OCI-LY3 (cell line): ENCODE results near the gene MYCBP2.
A peak's percentile ranks its signal among the peaks of the same experiment; 100 is the strongest.
"Not testable (repeated sequence)": the region's sequence is repeated elsewhere in the genome, so short reads cannot be mapped to it uniquely, and the experiment has no call there.

Source experiments
- H2AFZ ChIP-seq: fragments of 200-600, 300-600 bp; shearing (Covaris generic); 2 replicates; pipeline ENCODE4 v1.6.0; 2014; ENCODE audit warnings: antibody characterized with exemption, low read depth, low read length
- H3K27ac ChIP-seq: fragments of 200-600, 300-600 bp; sonication (generic); 2 replicates; pipeline ENCODE4 v1.5.1; 2014; ENCODE audit warnings: mild to moderate bottlenecking, low read length, moderate library complexity, mixed read lengths
- H3K27me3 ChIP-seq: fragments of 200-600, 300-600 bp; sonication (generic); 2 replicates; pipeline ENCODE4 v1.6.1; 2014; ENCODE audit warnings: low read depth, low read length, mixed read lengths
- H3K36me3 ChIP-seq: fragments of 200-600, 300-600 bp; sonication (generic); replicated peaks from 2 replicates; pipeline ENCODE3; 2014; ENCODE audit warnings: low read depth, low read length, mixed read lengths
- H3K4me1 ChIP-seq: fragments of 300-600, 200-600 bp; sonication (generic); 2 replicates; pipeline ENCODE4 v1.6.1; 2014; ENCODE audit warnings: low read length, mixed read lengths
- H3K4me2 ChIP-seq: fragments of 200-600, 300-600 bp; sonication (generic); 2 replicates; pipeline ENCODE4 v1.6.1; 2014; ENCODE audit warnings: low read length, mixed read lengths
- H3K4me3 ChIP-seq: fragments of 300-600, 200-600 bp; sonication (generic); 2 replicates; pipeline ENCODE4 v1.5.1; 2014; ENCODE audit warnings: antibody characterized with exemption, mild to moderate bottlenecking, low read length, moderate library complexity
- H3K79me2 ChIP-seq: fragments of 300-600, 200-600 bp; shearing (Covaris generic); 2 replicates; pipeline ENCODE4 v1.6.1; 2014; ENCODE audit warnings: mild to moderate bottlenecking, low read length, mixed read lengths
- H3K9ac ChIP-seq: fragments of 300-600, 200-600 bp; shearing (Covaris generic); 2 replicates; pipeline ENCODE4 v1.6.0; 2014; ENCODE audit warnings: mild to moderate bottlenecking, low read length, moderate library complexity
- H3K9me3 ChIP-seq: fragments of 200-600, 300-600 bp; shearing (Covaris generic); 2 replicates; pipeline ENCODE4 v1.6.1; 2014; ENCODE audit warnings: low read length, mixed read lengths; ENCODE audit not compliant: insufficient read depth
- H4K20me1 ChIP-seq: fragments of 200-600, 300-600 bp; sonication (generic); 2 replicates; pipeline ENCODE4 v1.6.1; 2016; ENCODE audit warnings: low read length, mixed read lengths; ENCODE audit not compliant: insufficient read depth
- CTCF ChIP-seq: fragments of 200-600, 300-600 bp; sonication (generic); IDR thresholded peaks from 2 replicates; pipeline ENCODE4 v1.5.1; 2014; ENCODE audit warnings: antibody characterized with exemption, low read length, low read depth
- EZH2phosphoT487 ChIP-seq: fragments of 200-600 bp; shearing (Covaris generic); IDR thresholded peaks from 2 replicates; pipeline ENCODE4 v1.6.1; 2018; ENCODE audit warnings: antibody characterized with exemption, mixed run types, low read depth

The MYCBP2 gene

GRCh38 chr13:77316430-77316829 is 10.5 kb downstream of the MYCBP2 start:
- H3K9me3 ChIP-seq, result no peaks in the 10 kb centered on the region
- no peak overlapping the region for H3K27ac ChIP-seq
- H4K20me1 ChIP-seq, result peaks cover 83% of the 10 kb centered on the region
- no peak overlapping the region for H2AFZ ChIP-seq
- peaks cover 29% of the 10 kb centered on the region for H3K4me1 ChIP-seq
- H3K79me2 ChIP-seq, result peaks cover 99% of the 10 kb centered on the region
- TF ChIP-seq EZH2phosphoT487, result no peak
- TF ChIP-seq CTCF, result no peak
- H3K36me3 ChIP-seq, result peaks cover 3% of the 10 kb centered on the region
- no peak overlapping the region for H3K4me2 ChIP-seq
- H3K27me3 ChIP-seq, result no peaks in the 10 kb centered on the region
- H3K4me3 ChIP-seq, result no peak overlapping the region
- H3K9ac ChIP-seq, result no peak overlapping the region

GRCh38 chr13:77315509-77315908 is 11.4 kb downstream of the MYCBP2 start:
- H3K4me2 ChIP-seq, H3K36me3 ChIP-seq, H3K9ac ChIP-seq, H3K27ac ChIP-seq, H3K27me3 ChIP-seq, H3K4me3 ChIP-seq, H3K9me3 ChIP-seq, H2AFZ ChIP-seq: not testable (repeated sequence)
- peaks cover 23% of the 10 kb centered on the region for H3K4me1 ChIP-seq
- peaks cover 99% of the 10 kb centered on the region for H3K79me2 ChIP-seq
- peaks cover 82% of the 10 kb centered on the region for H4K20me1 ChIP-seq

- TF ChIP-seq EZH2phosphoT487 (no peak), CTCF (no peak)
- Histone ChIP-seq H2AFZ (no peak overlapping the region), H3K27ac (no peak overlapping the region), H4K20me1 (peaks cover 82% of the 10 kb centered on the region), H3K4me1 (peaks cover 21% of the 10 kb centered on the region), H3K27me3 (no peaks in the 10 kb centered on the region), H3K9me3 (no peaks in the 10 kb centered on the region), H3K36me3 (peaks cover 3% of the 10 kb centered on the region), H3K79me2 (peaks cover 99% of the 10 kb centered on the region), H3K4me2 (peak overlapping the region; percentile 13; the same call in 1 of the 2 replicates), H3K9ac (no peak overlapping the region), H3K4me3 (no peak overlapping the region)
These were observed 13.0 kb downstream of the MYCBP2 start for GRCh38 chr13:77313923-77314322.

- Histone ChIP-seq H4K20me1 (peaks cover 84% of the 10 kb centered on the region), H3K9me3 (no peaks in the 10 kb centered on the region), H3K4me3 (no peak overlapping the region), H3K4me2 (no peak overlapping the region), H3K79me2 (peaks cover 98% of the 10 kb centered on the region), H3K27ac (no peak overlapping the region), H3K9ac (no peak overlapping the region), H3K27me3 (no peaks in the 10 kb centered on the region), H3K4me1 (peaks cover 22% of the 10 kb centered on the region), H2AFZ (no peak overlapping the region), H3K36me3 (peaks cover 1% of the 10 kb centered on the region)
- no peak for TF ChIP-seq EZH2phosphoT487
- no peak for TF ChIP-seq CTCF
These were observed 14.6 kb downstream of the MYCBP2 start for GRCh38 chr13:77312311-77312710.
